Hepatocyte (in vitro differentiated cells): ENCODE results near the gene KIF6.

ENCODE experiments used
- EZH2 ChIP-seq: fragments of 200-600 bp; sonication (generic); IDR thresholded peaks from 2 replicates; pipeline ENCODE4 v1.6.1; 2016; ENCODE audit warnings: antibody characterized with exemption, mild to moderate bottlenecking, borderline replicate concordance
- EZH2phosphoT487 ChIP-seq: fragments of 200-600 bp; sonication (generic); IDR thresholded peaks from one replicate; pipeline ENCODE4 v1.6.1; 2018; ENCODE audit warnings: antibody characterized with exemption, mild to moderate bottlenecking, low read depth, moderate library complexity; ENCODE audit not compliant: unreplicated experiment, severe bottlenecking
- TF ChIP-seq, protein P1 (sequence below): fragments of 200-600 bp; sonication (generic); IDR thresholded peaks from 2 replicates; pipeline ENCODE4 v1.5.1; 2016; ENCODE audit warnings: antibody characterized with exemption, mild to moderate bottlenecking; ENCODE audit not compliant: poor library complexity

GRCh38 chr6:39314273-39314795 is 410.9 kb downstream of the KIF6 start, which contains the start of gene KCNK17:
- TF ChIP-seq EZH2phosphoT487 (peak; percentile 10), EZH2 (no peak)
- TF ChIP-seq, protein P1, sequence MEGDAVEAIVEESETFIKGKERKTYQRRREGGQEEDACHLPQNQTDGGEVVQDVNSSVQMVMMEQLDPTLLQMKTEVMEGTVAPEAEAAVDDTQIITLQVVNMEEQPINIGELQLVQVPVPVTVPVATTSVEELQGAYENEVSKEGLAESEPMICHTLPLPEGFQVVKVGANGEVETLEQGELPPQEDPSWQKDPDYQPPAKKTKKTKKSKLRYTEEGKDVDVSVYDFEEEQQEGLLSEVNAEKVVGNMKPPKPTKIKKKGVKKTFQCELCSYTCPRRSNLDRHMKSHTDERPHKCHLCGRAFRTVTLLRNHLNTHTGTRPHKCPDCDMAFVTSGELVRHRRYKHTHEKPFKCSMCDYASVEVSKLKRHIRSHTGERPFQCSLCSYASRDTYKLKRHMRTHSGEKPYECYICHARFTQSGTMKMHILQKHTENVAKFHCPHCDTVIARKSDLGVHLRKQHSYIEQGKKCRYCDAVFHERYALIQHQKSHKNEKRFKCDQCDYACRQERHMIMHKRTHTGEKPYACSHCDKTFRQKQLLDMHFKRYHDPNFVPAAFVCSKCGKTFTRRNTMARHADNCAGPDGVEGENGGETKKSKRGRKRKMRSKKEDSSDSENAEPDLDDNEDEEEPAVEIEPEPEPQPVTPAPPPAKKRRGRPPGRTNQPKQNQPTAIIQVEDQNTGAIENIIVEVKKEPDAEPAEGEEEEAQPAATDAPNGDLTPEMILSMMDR, result no peak
